RWPE1 (cell line): ENCODE results near the gene PTF1A.

Experiments
- CTCF ChIA-PET: fragments of 350-600 bp; sonication (Branson Sonifier 250); formaldehyde crosslinking; extraction: SDS; loops from one replicate; lab custom pipeline; 2021; lab: Yijun Ruan, JAX
- POLR2A ChIA-PET: fragments of 400-600 bp; formaldehyde crosslinking; extraction: SDS; loops from one replicate; lab custom pipeline; 2020; ENCODE audit warnings: antibody characterized with exemption; ENCODE audit not compliant: low non-redundant PET; lab: Yijun Ruan, JAX
- DNase-seq: peaks from one replicate; pipeline ENCODE4 v3.0.0; 2012; ENCODE audit warnings: low spot score
- H3K27ac ChIP-seq: fragments of 450-650 bp; 2 replicates; pipeline ENCODE4 v1.5.1; 2017
- CTCF ChIP-seq: fragments of 450-650 bp; conservative IDR thresholded peaks from 2 replicates; pipeline ENCODE4 v1.5.1; 2017; ENCODE audit warnings: low read depth, mild to moderate bottlenecking

PTF1A gene

GRCh38 chr10:23202779-23203178, 10.7 kb downstream of the PTF1A start:
- no peak overlapping the region for H3K27ac ChIP-seq
- POLR2A ChIA-PET = no interaction called here
- CTCF ChIA-PET = no interaction called here
- no peak for TF ChIP-seq CTCF
- DNase-seq = no peak

GRCh38 chr10:23203369-23204325, 11.5 kb downstream of the PTF1A start:
- H3K27ac ChIP-seq = no peak overlapping the region
- ChIA-PET POLR2A (no interaction called here), CTCF (interaction anchor here (0.6 kb wide), 1 partner anchor 195 kb away, joined by 4 read pairs; no protein-coding TSS in a partner anchor)
- TF ChIP-seq CTCF = no peak
- no peak for DNase-seq

GRCh38 chr10:23204773-23205172, 12.7 kb downstream of the PTF1A start:
- TF ChIP-seq CTCF = no peak
- no peak for DNase-seq
- ChIA-PET POLR2A (no interaction called here), CTCF (no interaction called here)
- H3K27ac ChIP-seq = no peak overlapping the region

GRCh38 chr10:23205972-23206642, 14.0 kb downstream of the PTF1A start:
- POLR2A ChIA-PET = no interaction called here
- no peak for TF ChIP-seq CTCF
- no peak for DNase-seq
- CTCF ChIA-PET = interaction anchor here (0.7 kb wide), 1 partner anchor 108 kb away, joined by 3 read pairs; no protein-coding TSS in a partner anchor
- no peak overlapping the region for H3K27ac ChIP-seq

- no peak overlapping the region for H3K27ac ChIP-seq
- no peak for TF ChIP-seq CTCF
- CTCF ChIA-PET = no interaction called here
- DNase-seq = no peak
- POLR2A ChIA-PET = no interaction called here
Measured at GRCh38 chr10:23217471-23217870, 25.4 kb downstream of the PTF1A start.

GRCh38 chr10:23230582-23230981, 38.5 kb downstream of the PTF1A start:
- TF ChIP-seq CTCF = no peak
- DNase-seq = no peak
- no peak overlapping the region for H3K27ac ChIP-seq
- ChIA-PET POLR2A (no interaction called here), CTCF (no interaction called here)
